Melanocyte of skin (primary cell): ENCODE data around the gene RPS19BP1. TPM values are rescaled to one million over a fixed set of nuclear protein-coding genes. Genes with fewer than 3 reads are reported as not detected.

Source experiments
- total RNA-seq, 2 donors: library from RNA; depleted of rRNA; stranded (reverse); fragments of >200 nt; gene quantifications; 2 replicates each; pipeline ENCODE4 v1.2.3, GENCODE V29; 2012

Gene RPS19BP1
- 10 to 100 TPM; 46.1 to 58.9 TPM for total RNA-seq

GRCh38 chr22:39532215-39533073 is at the start of gene RPS19BP1:
Gene RPS19BP1, minus strand, starts transcription at chr22:39532748. Its CDS starts 10 bp downstream, at chr22:39532738.

GRCh38 chr22:39570665-39571064 is 38.1 kb upstream of the RPS19BP1 start, which contains the start of gene CACNA1I:
Gene CACNA1I, plus strand, starts transcription at chr22:39570753. Its CDS starts 0 bp downstream, at chr22:39570753.

GRCh38 chr22:39520226-39521105 is 12.1 kb downstream of the RPS19BP1 start, which contains the start of gene ATF4:
Gene ATF4, plus strand, starts transcription at chr22:39520562. Its CDS starts 884 bp downstream, at chr22:39521446.

GRCh38 chr22:39502109-39502788 is 30.3 kb downstream of the RPS19BP1 start, which contains the start of gene MIEF1:
Gene MIEF1, plus strand, starts transcription at chr22:39502290. Its CDS starts 9,005 bp downstream, at chr22:39511295.

Other genes with a start within 250 kb of the RPS19BP1 start
- 1,000 to 10,000 TPM in 1 of 2 donors, 100 to 1,000 TPM in 1; 905 to 1,405 TPM for gene RPL3, start 213.1 kb downstream of the RPS19BP1 start, total RNA-seq
- gene SYNGR1, start 182.8 kb downstream of the RPS19BP1 start, total RNA-seq = 10 to 100 TPM; 31.7 to 67.6 TPM
- gene TAB1, start 133.0 kb downstream of the RPS19BP1 start, total RNA-seq = 10 to 100 TPM; 13.4 to 14.3 TPM
- gene MGAT3, start 75.7 kb downstream of the RPS19BP1 start, total RNA-seq = under 1 TPM in 1 of 2 donors, not detected in 1; under 0.01 TPM
- gene MIEF1, start 30.5 kb downstream of the RPS19BP1 start, total RNA-seq = 10 to 100 TPM; 23.4 to 29.0 TPM
- 100 to 1,000 TPM in 1 of 2 donors, 10 to 100 TPM in 1; 70.2 to 119 TPM for gene ATF4, start 12.2 kb downstream of the RPS19BP1 start, total RNA-seq
- gene CACNA1I, start 38.0 kb upstream of the RPS19BP1 start, total RNA-seq = under 1 TPM in 1 of 2 donors, not detected in 1; under 0.01 TPM